Loucy (cell line): ENCODE data around the gene ETFB.

ENCODE experiments used
- H2AFZ ChIP-seq: fragments of 200-600 bp; sonication (generic); 2 replicates; pipeline ENCODE4 v1.6.0; 2016; ENCODE audit warnings: antibody characterized with exemption, mild to moderate bottlenecking, low read length, moderate library complexity
- H3F3A ChIP-seq: fragments of 200-600 bp; 2 replicates; pipeline ENCODE4 v1.6.0; 2016; ENCODE audit warnings: antibody characterized with exemption, low read depth, mild to moderate bottlenecking
- H3K27me3 ChIP-seq: fragments of 200-600 bp; sonication (generic); 2 replicates; pipeline ENCODE4 v1.6.1; 2014; ENCODE audit warnings: low read length, mild to moderate bottlenecking; ENCODE audit not compliant: insufficient read depth, poor library complexity, severe bottlenecking
- H3K36me3 ChIP-seq: fragments of 200-600 bp; sonication (generic); 2 replicates; pipeline ENCODE4 v1.6.1; 2016; ENCODE audit warnings: low read length; ENCODE audit not compliant: insufficient read depth
- H3K4me1 ChIP-seq: fragments of 200-600 bp; sonication (generic); 2 replicates; pipeline ENCODE4 v1.5.1; 2014; ENCODE audit warnings: low read length, mild to moderate bottlenecking; ENCODE audit not compliant: insufficient read depth, poor library complexity, severe bottlenecking
- H3K4me2 ChIP-seq: fragments of 200-600 bp; sonication (generic); 2 replicates; pipeline ENCODE4 v1.6.0; 2014; ENCODE audit warnings: antibody characterized with exemption, low read length, low read depth, mild to moderate bottlenecking; ENCODE audit not compliant: poor library complexity, severe bottlenecking
- H3K4me3 ChIP-seq: fragments of 200-600 bp; sonication (generic); 2 replicates; pipeline ENCODE4 v1.5.1; 2014; ENCODE audit warnings: low read length, mild to moderate bottlenecking, mixed read lengths; ENCODE audit not compliant: poor library complexity, severe bottlenecking
- H3K79me2 ChIP-seq: fragments of 200-600 bp; sonication (generic); 2 replicates; pipeline ENCODE4 v1.6.1; 2014; ENCODE audit warnings: low read length; ENCODE audit not compliant: insufficient read depth
- H3K9ac ChIP-seq: fragments of 200-600 bp; sonication (generic); 2 replicates; pipeline ENCODE4 v1.6.0; 2014; ENCODE audit warnings: mild to moderate bottlenecking, low read depth, low read length, moderate library complexity; ENCODE audit not compliant: poor library complexity, severe bottlenecking
- H3K9me2 ChIP-seq: fragments of 200-600 bp; sonication (generic); replicated peaks from 2 replicates; pipeline ENCODE4 v1.6.1; 2016; ENCODE audit warnings: low read depth, low read length, mixed read lengths
- H3K9me3 ChIP-seq: fragments of 200-600 bp; sonication (generic); 2 replicates; pipeline ENCODE4 v1.6.1; 2014; ENCODE audit warnings: mild to moderate bottlenecking, antibody characterized with exemption, low read length, low read depth; ENCODE audit not compliant: insufficient read depth
- H4K20me1 ChIP-seq: fragments of 200-600 bp; sonication (generic); 2 replicates; pipeline ENCODE4 v1.6.0; 2014; ENCODE audit warnings: antibody characterized with exemption, low read length, mild to moderate bottlenecking; ENCODE audit not compliant: insufficient read depth, poor library complexity, severe bottlenecking
- EZH2phosphoT487 ChIP-seq: fragments of 200-600 bp; IDR thresholded peaks from 2 replicates; pipeline ENCODE4 v1.6.1; 2018; ENCODE audit warnings: antibody characterized with exemption, mild to moderate bottlenecking, moderate library complexity, borderline replicate concordance
- TF ChIP-seq, protein P1 (sequence below): fragments of 200-600 bp; sonication (generic); conservative IDR thresholded peaks from 2 replicates; pipeline ENCODE4 v1.5.1; 2014; ENCODE audit warnings: mild to moderate bottlenecking, antibody characterized with exemption, low read length

Gene ETFB

DNA sequence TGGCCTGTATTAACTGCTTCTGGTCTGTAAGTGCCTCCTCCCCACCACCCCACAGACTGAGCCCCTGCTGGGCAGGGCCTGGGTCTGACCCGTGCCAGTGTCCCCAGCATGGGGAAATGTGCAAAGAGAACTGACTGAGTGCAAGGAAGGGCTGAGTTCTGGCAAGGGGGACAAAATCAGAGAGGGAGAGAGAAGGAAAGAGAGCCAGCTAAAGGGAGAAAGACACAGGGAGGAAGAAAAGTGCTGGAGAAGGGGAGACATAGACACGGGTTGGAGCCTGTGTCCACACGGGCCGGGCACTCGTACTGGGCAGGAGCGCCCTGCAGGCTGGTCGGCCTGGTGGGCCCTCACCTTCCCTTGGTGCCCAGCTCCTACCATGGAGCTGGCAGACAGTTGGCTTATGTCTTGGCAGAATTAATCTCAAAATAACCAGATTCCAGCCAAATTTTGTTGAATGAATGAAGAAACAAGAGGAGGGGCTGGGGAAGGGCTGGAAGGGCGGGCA is 5.0 kb upstream of the ETFB start:
- no peak for TF ChIP-seq EZH2phosphoT487
- TF ChIP-seq, protein P1, sequence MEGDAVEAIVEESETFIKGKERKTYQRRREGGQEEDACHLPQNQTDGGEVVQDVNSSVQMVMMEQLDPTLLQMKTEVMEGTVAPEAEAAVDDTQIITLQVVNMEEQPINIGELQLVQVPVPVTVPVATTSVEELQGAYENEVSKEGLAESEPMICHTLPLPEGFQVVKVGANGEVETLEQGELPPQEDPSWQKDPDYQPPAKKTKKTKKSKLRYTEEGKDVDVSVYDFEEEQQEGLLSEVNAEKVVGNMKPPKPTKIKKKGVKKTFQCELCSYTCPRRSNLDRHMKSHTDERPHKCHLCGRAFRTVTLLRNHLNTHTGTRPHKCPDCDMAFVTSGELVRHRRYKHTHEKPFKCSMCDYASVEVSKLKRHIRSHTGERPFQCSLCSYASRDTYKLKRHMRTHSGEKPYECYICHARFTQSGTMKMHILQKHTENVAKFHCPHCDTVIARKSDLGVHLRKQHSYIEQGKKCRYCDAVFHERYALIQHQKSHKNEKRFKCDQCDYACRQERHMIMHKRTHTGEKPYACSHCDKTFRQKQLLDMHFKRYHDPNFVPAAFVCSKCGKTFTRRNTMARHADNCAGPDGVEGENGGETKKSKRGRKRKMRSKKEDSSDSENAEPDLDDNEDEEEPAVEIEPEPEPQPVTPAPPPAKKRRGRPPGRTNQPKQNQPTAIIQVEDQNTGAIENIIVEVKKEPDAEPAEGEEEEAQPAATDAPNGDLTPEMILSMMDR = no peak
- no peaks in the 10 kb centered on the region for H3K27me3 ChIP-seq
- H3K4me1 ChIP-seq = peaks cover 65% of the 10 kb centered on the region
- peaks cover 12% of the 10 kb centered on the region for H3F3A ChIP-seq
- no peaks in the 10 kb centered on the region for H3K9me3 ChIP-seq
- peak overlapping the region; percentile 78 for H3K4me3 ChIP-seq
- peak overlapping the region; percentile 97 for H3K4me2 ChIP-seq
- H3K79me2 ChIP-seq = peaks cover 48% of the 10 kb centered on the region
- no peak overlapping the region for H2AFZ ChIP-seq
- H3K9ac ChIP-seq = peak overlapping the region; percentile 96
- H3K36me3 ChIP-seq = no peaks in the 10 kb centered on the region
- no peaks in the 10 kb centered on the region for H4K20me1 ChIP-seq
- H3K9me2 ChIP-seq = no peaks in the 10 kb centered on the region

DNA sequence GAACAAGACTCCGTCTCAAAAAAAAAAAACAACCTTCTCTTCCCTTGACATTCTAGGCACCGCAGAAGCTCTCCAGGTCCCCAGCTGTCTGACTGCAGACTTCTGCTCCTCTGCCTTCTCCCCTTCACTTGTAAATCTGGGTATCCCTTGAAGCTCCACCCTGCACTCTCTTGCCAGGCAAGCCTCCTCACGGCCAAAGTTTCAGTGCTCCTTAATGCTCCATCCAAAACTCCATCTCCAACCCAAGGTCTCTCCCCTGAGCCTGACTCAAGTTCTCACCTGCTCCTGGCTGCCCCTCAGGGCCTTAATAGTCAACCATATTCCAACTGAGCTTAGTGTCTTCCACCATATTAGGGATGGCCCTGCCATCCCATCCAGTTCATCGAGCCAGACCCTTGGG is 4.0 kb upstream of the ETFB start:
- peaks cover 63% of the 10 kb centered on the region for H3K4me1 ChIP-seq
- no peaks in the 10 kb centered on the region for H4K20me1 ChIP-seq
- TF ChIP-seq, protein P1 = no peak
- TF ChIP-seq EZH2phosphoT487 = no peak
- H3K79me2 ChIP-seq = peaks cover 57% of the 10 kb centered on the region
- H3K4me3 ChIP-seq = peak overlapping the region; percentile 78
- no peaks in the 10 kb centered on the region for H3K27me3 ChIP-seq
- peaks cover 12% of the 10 kb centered on the region for H3F3A ChIP-seq
- peak overlapping the region; percentile 96 for H3K9ac ChIP-seq
- H3K9me3 ChIP-seq = no peaks in the 10 kb centered on the region
- no peaks in the 10 kb centered on the region for H3K36me3 ChIP-seq
- no peak overlapping the region for H2AFZ ChIP-seq
- peak overlapping the region; percentile 97 for H3K4me2 ChIP-seq
- H3K9me2 ChIP-seq = no peaks in the 10 kb centered on the region

DNA sequence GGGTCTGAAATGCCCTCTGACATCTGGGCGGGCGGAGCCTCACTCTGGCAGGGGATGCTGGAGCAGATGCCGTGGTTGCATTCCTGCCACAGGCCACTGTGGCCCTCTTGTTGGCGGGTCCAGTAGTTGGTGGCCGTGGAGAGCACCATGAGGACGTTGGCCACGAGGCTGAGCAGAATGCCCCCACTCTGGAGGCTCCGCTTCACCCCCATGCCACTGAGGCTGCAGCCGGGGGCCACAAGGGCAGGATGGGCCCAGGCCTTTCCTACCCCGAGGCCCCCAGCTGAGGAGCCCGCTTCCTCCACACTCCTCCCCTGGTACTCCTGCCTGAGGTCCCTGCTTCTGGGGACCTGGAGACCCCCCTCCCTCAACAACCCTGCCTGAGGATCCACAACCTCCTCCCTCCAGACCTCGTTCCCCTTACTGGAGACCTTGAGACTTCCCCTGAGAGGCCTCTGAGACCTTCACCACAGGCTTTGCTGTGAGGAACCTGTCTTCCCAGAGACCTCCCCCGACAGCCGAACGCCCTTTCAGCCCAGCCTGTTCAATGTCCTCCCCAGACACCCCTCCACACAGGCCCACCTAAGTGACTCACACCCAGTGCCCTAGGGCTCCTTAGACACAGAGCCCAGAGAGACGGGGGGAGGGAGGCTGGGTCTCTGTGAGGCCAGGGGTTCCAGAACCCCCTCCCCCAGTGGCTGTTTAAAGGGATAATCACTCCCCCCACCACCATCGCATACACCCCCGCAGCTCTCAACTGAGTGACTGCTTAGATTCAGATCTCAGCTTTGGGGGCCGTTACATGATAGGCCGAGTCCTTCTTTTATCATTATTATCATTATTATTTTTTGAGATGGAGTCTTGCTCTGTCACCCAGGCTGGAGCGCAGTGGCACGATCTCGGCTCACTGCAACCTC is 2.4 kb upstream of the ETFB start, which contains the start of gene CLDND2:
Gene CLDND2, minus strand, starts transcription at position 638 of the 917 bp plus-strand sequence. Its CDS starts 426 bp downstream, at position 212.
- Histone ChIP-seq H3K9ac (peak within 1 kb of the TSS; percentile 93), H3K27me3 (no peaks in the 10 kb centered on the region), H4K20me1 (no peaks in the 10 kb centered on the region), H2AFZ (peak within 1 kb of the TSS; percentile 86), H3K36me3 (no peaks in the 10 kb centered on the region), H3K9me2 (no peaks in the 10 kb centered on the region), H3K4me3 (peak within 1 kb of the TSS; percentile 99), H3K9me3 (no peaks in the 10 kb centered on the region), H3K79me2 (peaks cover 69% of the 10 kb centered on the region), H3K4me2 (peak within 1 kb of the TSS; percentile 89), H3F3A (peaks cover 12% of the 10 kb centered on the region), H3K4me1 (peaks cover 62% of the 10 kb centered on the region)
- TF ChIP-seq, protein P1 = no peak
- no peak for TF ChIP-seq EZH2phosphoT487
